ENCODE measurements around the gene MGST3. TPM values are rescaled to one million over a fixed set of nuclear protein-coding genes. Genes with fewer than 3 reads are reported as not detected.

Gene MGST3
- total RNA-seq, 1 experiment from 2014 or later: 87.7 TPM

- Histone ChIP-seq H3K79me1 (ENCODE audit: insufficient read depth, low read depth, low read length, poor library complexity, severe bottlenecking) (no peaks in the 10 kb centered on the region), H2AFZ (ENCODE audit: low read length) (no peak overlapping the region), H3K23me2 (ENCODE audit: insufficient read length, low read depth, low read length, poor library complexity, severe bottlenecking) (no peaks in the 10 kb centered on the region), H3K4me1 (ENCODE audit: insufficient read depth, low read length) (no peaks in the 10 kb centered on the region; the same call in 1 of the 2 replicates), H2BK20ac (ENCODE audit: low read depth, low read length, poor library complexity, severe bottlenecking) (no peak overlapping the region), H3K9ac (ENCODE audit: extremely low read depth, insufficient read length, low read length) (no peak overlapping the region), H4K5ac (ENCODE audit: insufficient read length, low read depth, low read length) (no peak overlapping the region), H3T11ph (ENCODE audit: low read length) (no peak overlapping the region), H4K20me1 (ENCODE audit: control insufficient read depth, insufficient read depth, insufficient read length) (no peaks in the 10 kb centered on the region), H3K14ac (ENCODE audit: insufficient read depth, low read length) (no peak overlapping the region), H4K8ac (replicated peaks; ENCODE audit: insufficient read length, low read depth, low read length) (no peak overlapping the region), H3K27me3 (ENCODE audit: insufficient read depth, low read length) (no peaks in the 10 kb centered on the region), H2BK5ac (ENCODE audit: insufficient read length, low read length) (no peak overlapping the region), H3K4me2 (ENCODE audit: insufficient read depth, insufficient read length, low read length) (no peak overlapping the region), H3K9me3 (ENCODE audit: control insufficient read depth, low read depth, low read length) (no peaks in the 10 kb centered on the region), H2BK12ac (ENCODE audit: insufficient read length, low read depth, low read length) (no peak overlapping the region), H3K18ac (ENCODE audit: insufficient read length, low read depth, low read length) (no peak overlapping the region), H3K27ac (ENCODE audit: insufficient read length, low read depth, low read length) (no peak overlapping the region), H2AK5ac (ENCODE audit: insufficient read length, low read length) (no peak overlapping the region), H3K79me2 (ENCODE audit: insufficient read depth, low read length) (no peaks in the 10 kb centered on the region), H3K4ac (ENCODE audit: low read depth, low read length) (no peak overlapping the region), H2BK120ac (ENCODE audit: low read depth, low read length, poor library complexity, severe bottlenecking) (no peak overlapping the region), H4K91ac (ENCODE audit: insufficient read length, low read depth, low read length) (no peak overlapping the region), H3K23ac (ENCODE audit: insufficient read length, low read depth, low read length) (no peak overlapping the region), H2BK15ac (ENCODE audit: low read depth, low read length) (no peak overlapping the region), H3K56ac (ENCODE audit: insufficient read length, low read depth, low read length) (no peak overlapping the region)
- no peaks in the 10 kb centered on the region; a peak in 1 of 5 replicates for H3K9me3 Mint-ChIP-seq
- DNase-seq: no peak
- peaks cover 0 to 4% of the 10 kb centered on the region in 2 experiments; a peak in 1 of 4 replicates for H3K4me1 Mint-ChIP-seq
- no CpG with 5 or more reads among the region's 8 CpGs for WGBS (ENCODE audit: extremely low coverage, insufficient read length, low lambda C conversion rate)
- TF ChIP-seq CTCF (conservative IDR thresholded peaks at IDR 0.05): no peak
- peaks cover 0 to 4% (median 2%) of the 10 kb centered on the region in 3 experiments; a peak in 5 of 7 replicates for H3K36me3 Mint-ChIP-seq (ENCODE audit: insufficient read depth in 1 of 3, low read depth in 3 of 3)
- H3K27ac Mint-ChIP-seq: no peak overlapping the region
- no peak overlapping the region for H3K4me3 Mint-ChIP-seq
- H3K27me3 Mint-ChIP-seq (ENCODE audit: low read depth): no peaks in the 10 kb centered on the region
Observed at GRCh38 chr1:165645654-165646366, 14.8 kb downstream of the MGST3 start.

Measured in H9 (cell line).